ENCODE data around the gene EPHB4.

The EPHB4 gene

GRCh38 chr7:100827330-100828226, at the start of gene EPHB4:
Gene EPHB4 (minus strand): TSS chr7:100827523. CDS start chr7:100827030, 493 bp downstream.
- peak within 1 kb of the TSS; percentile 54 for H3K4me3 Mint-ChIP-seq
- H3K4me1 Mint-ChIP-seq (ENCODE audit: low read depth): peaks cover 14% of the 10 kb centered on the region
- H3K9me3 Mint-ChIP-seq: no peaks in the 10 kb centered on the region
- H3K27me3 Mint-ChIP-seq (ENCODE audit: low read depth): peaks cover 64% of the 10 kb centered on the region
- peaks cover 5% of the 10 kb centered on the region for H3K36me3 Mint-ChIP-seq (ENCODE audit: low read depth)
- no peak within 1 kb of the TSS for H3K27ac Mint-ChIP-seq

- peak overlapping the region; percentile 96 for H3K4me3 Mint-ChIP-seq
- H3K36me3 Mint-ChIP-seq (ENCODE audit: low read depth): peaks cover 42% of the 10 kb centered on the region
- peaks cover 35% of the 10 kb centered on the region for H3K4me1 Mint-ChIP-seq (ENCODE audit: low read depth)
- no peaks in the 10 kb centered on the region for H3K27me3 Mint-ChIP-seq (ENCODE audit: low read depth)
- H3K9me3 Mint-ChIP-seq: no peaks in the 10 kb centered on the region
- peak overlapping the region; percentile 98 for H3K27ac Mint-ChIP-seq
These were observed 48.0 kb upstream of the EPHB4 start for GRCh38 chr7:100875356-100875751.

- Mint-ChIP-seq H3K27ac (peak within 1 kb of the TSS; percentile 98), H3K4me3 (peak within 1 kb of the TSS; percentile 96), H3K27me3 (ENCODE audit: low read depth) (no peaks in the 10 kb centered on the region), H3K4me1 (ENCODE audit: low read depth) (peaks cover 32% of the 10 kb centered on the region), H3K9me3 (no peaks in the 10 kb centered on the region), H3K36me3 (ENCODE audit: low read depth) (peaks cover 38% of the 10 kb centered on the region)
These were observed 47.4 kb upstream of the EPHB4 start, which contains the start of gene SRRT for GRCh38 chr7:100874577-100875355. Gene SRRT (plus strand): TSS chr7:100875103. CDS start chr7:100875591, 488 bp downstream.

GRCh38 chr7:100874300-100874576, 46.9 kb upstream of the EPHB4 start:
- Mint-ChIP-seq H3K36me3 (ENCODE audit: low read depth) (peaks cover 37% of the 10 kb centered on the region), H3K4me3 (peak overlapping the region; percentile 96), H3K27ac (peak overlapping the region; percentile 98), H3K27me3 (ENCODE audit: low read depth) (no peaks in the 10 kb centered on the region), H3K4me1 (ENCODE audit: low read depth) (peaks cover 29% of the 10 kb centered on the region), H3K9me3 (no peaks in the 10 kb centered on the region)

- peaks cover 35% of the 10 kb centered on the region for H3K36me3 Mint-ChIP-seq (ENCODE audit: low read depth)
- peaks cover 27% of the 10 kb centered on the region for H3K4me1 Mint-ChIP-seq (ENCODE audit: low read depth)
- H3K9me3 Mint-ChIP-seq: no peaks in the 10 kb centered on the region
- no peaks in the 10 kb centered on the region for H3K27me3 Mint-ChIP-seq (ENCODE audit: low read depth)
- peak overlapping the region; percentile 96 for H3K4me3 Mint-ChIP-seq
- H3K27ac Mint-ChIP-seq: peak overlapping the region; percentile 98
These were observed 46.4 kb upstream of the EPHB4 start for GRCh38 chr7:100873599-100874299.

GRCh38 chr7:100867776-100868485, 40.6 kb upstream of the EPHB4 start:
- H3K4me1 Mint-ChIP-seq (ENCODE audit: low read depth): peaks cover 15% of the 10 kb centered on the region
- H3K27ac Mint-ChIP-seq: peak overlapping the region; percentile 73
- peaks cover 13% of the 10 kb centered on the region for H3K36me3 Mint-ChIP-seq (ENCODE audit: low read depth)
- H3K4me3 Mint-ChIP-seq: peak overlapping the region; percentile 76
- no peaks in the 10 kb centered on the region for H3K9me3 Mint-ChIP-seq
- no peaks in the 10 kb centered on the region for H3K27me3 Mint-ChIP-seq (ENCODE audit: low read depth)

- H3K27ac Mint-ChIP-seq: peak within 1 kb of the TSS; percentile 88
- H3K9me3 Mint-ChIP-seq: no peaks in the 10 kb centered on the region
These were observed 39.9 kb upstream of the EPHB4 start, which contains the start of gene TRIP6 for GRCh38 chr7:100867040-100867775. Gene TRIP6 (plus strand): TSS chr7:100867387. CDS start chr7:100867498, 111 bp downstream.

GRCh38 chr7:100866729-100867039, 39.4 kb upstream of the EPHB4 start:
- Mint-ChIP-seq H3K4me1 (ENCODE audit: low read depth) (peaks cover 15% of the 10 kb centered on the region), H3K27ac (peak overlapping the region; percentile 88), H3K36me3 (ENCODE audit: low read depth) (peaks cover 13% of the 10 kb centered on the region), H3K27me3 (ENCODE audit: low read depth) (no peaks in the 10 kb centered on the region), H3K4me3 (peak overlapping the region; percentile 87), H3K9me3 (no peaks in the 10 kb centered on the region)

More at GRCh38 chr7:100867040-100867775, 39.9 kb upstream of the EPHB4 start, which contains the start of gene TRIP6:
- Mint-ChIP-seq H3K36me3 (ENCODE audit: low read depth) (peaks cover 13% of the 10 kb centered on the region), H3K4me1 (ENCODE audit: low read depth) (peaks cover 15% of the 10 kb centered on the region), H3K27me3 (ENCODE audit: low read depth) (no peaks in the 10 kb centered on the region), H3K4me3 (peak within 1 kb of the TSS; percentile 87)

- peak overlapping the region; percentile 87 for H3K4me3 Mint-ChIP-seq
- H3K9me3 Mint-ChIP-seq: no peaks in the 10 kb centered on the region
- peaks cover 15% of the 10 kb centered on the region for H3K4me1 Mint-ChIP-seq (ENCODE audit: low read depth)
- H3K27ac Mint-ChIP-seq: peak overlapping the region; percentile 88
- H3K27me3 Mint-ChIP-seq (ENCODE audit: low read depth): no peaks in the 10 kb centered on the region
- H3K36me3 Mint-ChIP-seq (ENCODE audit: low read depth): peaks cover 13% of the 10 kb centered on the region
These were observed 38.8 kb upstream of the EPHB4 start for GRCh38 chr7:100865938-100866728.

- Mint-ChIP-seq H3K27me3 (ENCODE audit: low read depth) (no peaks in the 10 kb centered on the region), H3K4me3 (no peak overlapping the region), H3K4me1 (ENCODE audit: low read depth) (peaks cover 15% of the 10 kb centered on the region)
These were observed 38.1 kb upstream of the EPHB4 start for GRCh38 chr7:100865372-100865911.

GRCh38 chr7:100864263-100864845, 37.0 kb upstream of the EPHB4 start:
- H3K27me3 Mint-ChIP-seq (ENCODE audit: low read depth): no peaks in the 10 kb centered on the region
- H3K4me1 Mint-ChIP-seq (ENCODE audit: low read depth): peaks cover 15% of the 10 kb centered on the region
- H3K4me3 Mint-ChIP-seq: no peak overlapping the region
- H3K9me3 Mint-ChIP-seq: no peaks in the 10 kb centered on the region
- no peak overlapping the region for H3K27ac Mint-ChIP-seq
- peaks cover 20% of the 10 kb centered on the region for H3K36me3 Mint-ChIP-seq (ENCODE audit: low read depth)

More at GRCh38 chr7:100865372-100865911, 38.1 kb upstream of the EPHB4 start:
- Mint-ChIP-seq H3K9me3 (no peaks in the 10 kb centered on the region), H3K27ac (no peak overlapping the region), H3K36me3 (ENCODE audit: low read depth) (peaks cover 15% of the 10 kb centered on the region)

- Mint-ChIP-seq H3K36me3 (ENCODE audit: low read depth) (peaks cover 22% of the 10 kb centered on the region), H3K4me1 (ENCODE audit: low read depth) (peaks cover 15% of the 10 kb centered on the region), H3K9me3 (no peaks in the 10 kb centered on the region), H3K27me3 (ENCODE audit: low read depth) (no peaks in the 10 kb centered on the region), H3K4me3 (no peak overlapping the region), H3K27ac (no peak overlapping the region)
These were observed 36.2 kb upstream of the EPHB4 start for GRCh38 chr7:100863406-100863950.
